HFFc6 (cell line): ENCODE data around the gene EME1. TPM values are rescaled to one million over a fixed set of nuclear protein-coding genes. Genes with fewer than 3 reads are reported as not detected.
"Not testable (repeated sequence)": the region's sequence is repeated elsewhere in the genome, so short reads cannot be mapped to it uniquely, and the experiment has no call there.

Experiments
- DNase-seq: peaks from one replicate; pipeline ENCODE4 v3.0.0-alpha.2; 2018
- H3K27ac Mint-ChIP-seq: 2 replicates; pipeline ENCODE4 v1.8.0; 2020; ENCODE audit warnings: mild to moderate bottlenecking, mixed read lengths
- H3K27me3 Mint-ChIP-seq: 2 replicates; pipeline ENCODE4 v1.8.0; 2021; ENCODE audit warnings: mild to moderate bottlenecking, moderate library complexity, mixed read lengths; ENCODE audit not compliant: insufficient read depth
- H3K36me3 Mint-ChIP-seq: 2 replicates; pipeline ENCODE4 v1.8.0; 2021; ENCODE audit warnings: low read depth, mixed read lengths
- H3K4me1 Mint-ChIP-seq: 2 replicates; pipeline ENCODE4 v1.8.0; 2020; ENCODE audit warnings: low read depth, mixed read lengths
- H3K4me3 Mint-ChIP-seq: 2 replicates; pipeline ENCODE4 v1.8.0; 2020; ENCODE audit warnings: mild to moderate bottlenecking, moderate library complexity, mixed read lengths
- H3K9me3 Mint-ChIP-seq: 2 replicates; pipeline ENCODE4 v1.8.0; 2020; ENCODE audit warnings: mild to moderate bottlenecking, mixed read lengths
- total RNA-seq, 6 experiments: library from RNA; stranded (reverse); fragmentation: NEBNext Ultra II Directional; extraction: Animal tissue kit (Norgen Biotek cat#: 25700); gene quantifications; 2 replicates in 1 of 6; 3 replicates in 5 of 6; pipeline ENCODE4 v1.2.3, GENCODE V29; 2021
- TF ChIP-seq, protein P1 (sequence below): fragments of 200-600 bp; sonication (generic); IDR thresholded peaks from 2 replicates; pipeline ENCODE4 v1.5.0; 2021; ENCODE audit warnings: antibody characterized with exemption, mild to moderate bottlenecking

EME1 gene
- total RNA-seq, 6 experiments from 2014 or later: 3.3 to 7.7 (median 6.5) TPM

DNA sequence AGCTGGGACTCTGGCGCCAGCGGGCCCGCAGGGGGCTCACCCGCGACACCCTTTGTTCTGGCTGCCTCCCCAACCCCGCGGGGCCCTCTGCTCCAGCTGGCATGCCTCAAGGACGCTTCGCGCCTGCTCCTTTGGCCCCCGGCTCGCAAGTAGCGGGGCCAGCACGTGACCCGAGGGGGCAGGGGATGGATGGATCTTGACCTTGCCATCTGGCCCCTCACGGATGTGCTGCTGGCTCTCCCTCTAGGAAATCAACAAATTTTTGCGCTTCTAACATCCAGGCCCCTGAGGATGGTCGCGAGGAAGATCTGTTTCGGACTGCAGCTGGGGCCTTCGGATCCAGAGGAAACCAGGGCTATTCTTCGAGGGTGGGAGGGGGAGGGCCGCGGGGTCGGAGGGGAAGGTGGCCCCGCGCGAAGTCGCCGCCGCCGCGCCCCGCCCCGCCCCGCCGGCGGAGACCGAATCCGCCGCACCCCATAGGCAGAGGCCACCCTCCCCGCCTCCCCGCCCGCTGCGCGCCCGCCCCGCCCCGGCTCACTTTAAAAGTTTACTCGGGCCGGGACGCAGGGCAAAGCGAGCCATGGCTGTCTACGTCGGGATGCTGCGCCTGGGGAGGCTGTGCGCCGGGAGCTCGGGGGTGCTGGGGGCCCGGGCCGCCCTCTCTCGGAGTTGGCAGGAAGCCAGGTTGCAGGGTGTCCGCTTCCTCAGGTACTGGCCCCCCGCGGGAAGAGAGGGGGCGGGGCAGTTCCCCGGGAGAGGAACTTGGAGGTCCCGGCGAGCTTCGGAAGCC, 52.8 kb downstream of the EME1 start, which contains the start of gene ACSF2:
TSS of gene ACSF2 (plus strand) at position 537 of the 790 bp plus-strand sequence. CDS start at position 581, 44 bp downstream.
- TF ChIP-seq, protein P1, sequence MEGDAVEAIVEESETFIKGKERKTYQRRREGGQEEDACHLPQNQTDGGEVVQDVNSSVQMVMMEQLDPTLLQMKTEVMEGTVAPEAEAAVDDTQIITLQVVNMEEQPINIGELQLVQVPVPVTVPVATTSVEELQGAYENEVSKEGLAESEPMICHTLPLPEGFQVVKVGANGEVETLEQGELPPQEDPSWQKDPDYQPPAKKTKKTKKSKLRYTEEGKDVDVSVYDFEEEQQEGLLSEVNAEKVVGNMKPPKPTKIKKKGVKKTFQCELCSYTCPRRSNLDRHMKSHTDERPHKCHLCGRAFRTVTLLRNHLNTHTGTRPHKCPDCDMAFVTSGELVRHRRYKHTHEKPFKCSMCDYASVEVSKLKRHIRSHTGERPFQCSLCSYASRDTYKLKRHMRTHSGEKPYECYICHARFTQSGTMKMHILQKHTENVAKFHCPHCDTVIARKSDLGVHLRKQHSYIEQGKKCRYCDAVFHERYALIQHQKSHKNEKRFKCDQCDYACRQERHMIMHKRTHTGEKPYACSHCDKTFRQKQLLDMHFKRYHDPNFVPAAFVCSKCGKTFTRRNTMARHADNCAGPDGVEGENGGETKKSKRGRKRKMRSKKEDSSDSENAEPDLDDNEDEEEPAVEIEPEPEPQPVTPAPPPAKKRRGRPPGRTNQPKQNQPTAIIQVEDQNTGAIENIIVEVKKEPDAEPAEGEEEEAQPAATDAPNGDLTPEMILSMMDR: no peak
- H3K4me3 Mint-ChIP-seq: peak within 1 kb of the TSS; percentile 88
- peaks cover 8% of the 10 kb centered on the region; the same call in 1 of the 2 replicates for H3K36me3 Mint-ChIP-seq
- peak; percentile 38 for DNase-seq
- no peaks in the 10 kb centered on the region for H3K27me3 Mint-ChIP-seq
- peak within 1 kb of the TSS; percentile 90 for H3K27ac Mint-ChIP-seq
- H3K4me1 Mint-ChIP-seq: peaks cover 56% of the 10 kb centered on the region
- H3K9me3 Mint-ChIP-seq: no peaks in the 10 kb centered on the region

DNA sequence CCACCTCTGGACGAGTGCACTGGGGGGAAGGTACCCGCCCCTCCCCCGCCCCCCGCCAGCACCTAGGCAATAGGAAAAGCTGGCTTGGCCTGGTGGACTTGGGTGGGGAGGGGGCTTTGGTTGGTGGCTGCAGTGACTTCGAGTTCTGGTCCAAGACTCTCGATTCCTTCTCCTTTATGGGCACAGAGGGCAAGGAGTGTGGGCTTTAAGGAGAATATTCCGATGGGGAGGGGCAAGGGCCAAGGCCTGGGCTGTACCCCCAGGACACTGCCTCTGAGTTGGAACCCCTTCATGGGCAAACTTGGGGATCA, 53.4 kb downstream of the EME1 start:
- Mint-ChIP-seq H3K4me3 (peak overlapping the region; percentile 88), H3K27ac (peak overlapping the region; percentile 76), H3K9me3 (no peaks in the 10 kb centered on the region), H3K27me3 (no peaks in the 10 kb centered on the region), H3K4me1 (peaks cover 57% of the 10 kb centered on the region), H3K36me3 (peaks cover 8% of the 10 kb centered on the region; the same call in 1 of the 2 replicates)
- DNase-seq: no peak
- TF ChIP-seq, protein P1: no peak

DNA sequence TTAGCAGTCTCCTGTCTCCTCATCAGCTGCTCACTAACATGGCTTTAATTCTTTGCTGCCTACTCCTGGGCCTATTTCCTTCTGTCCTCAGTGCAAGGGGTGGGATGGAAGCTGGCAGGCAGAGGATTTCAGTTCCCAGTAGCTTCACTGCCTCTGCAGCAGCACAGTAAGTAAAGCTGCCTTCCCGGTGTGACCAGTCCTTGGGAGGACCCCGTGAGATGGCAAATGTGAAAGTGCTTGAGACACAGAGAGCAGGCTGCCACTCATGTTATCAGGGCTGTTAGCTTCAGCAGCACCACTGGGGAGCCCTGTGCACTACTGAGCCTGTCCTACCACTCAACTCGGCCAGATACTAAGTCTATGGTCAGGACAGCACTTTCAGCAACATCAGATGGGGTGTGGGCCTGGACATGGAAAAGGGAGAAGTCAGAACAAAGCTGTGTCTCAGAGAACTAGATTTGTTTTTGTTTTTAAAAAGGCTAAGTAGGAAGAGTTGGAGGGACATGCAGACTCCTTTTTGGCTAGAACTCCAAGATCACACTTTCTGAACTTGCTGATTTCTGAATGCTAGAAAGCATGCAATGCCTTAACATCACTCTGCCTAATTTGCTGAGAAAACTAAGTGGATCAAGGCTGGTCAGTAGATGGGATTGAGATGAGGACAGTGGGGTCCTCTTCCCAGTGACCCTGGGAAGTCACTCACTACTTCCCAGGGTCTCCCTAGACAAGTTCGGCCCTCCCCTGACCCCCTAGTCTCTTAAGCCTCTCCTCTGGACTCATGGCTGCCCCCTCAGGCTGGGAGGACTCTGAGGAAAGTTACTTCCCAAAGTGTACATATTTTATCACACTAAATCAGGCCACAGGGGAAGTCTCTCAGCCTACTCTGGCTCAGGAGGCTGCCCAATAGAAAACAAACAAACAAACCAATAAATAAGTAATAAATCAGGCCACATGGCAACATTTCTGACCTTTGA, 54.1 kb downstream of the EME1 start:
- Mint-ChIP-seq H3K4me1 (peaks cover 52% of the 10 kb centered on the region), H3K36me3 (peaks cover 8% of the 10 kb centered on the region; the same call in 1 of the 2 replicates), H3K27me3 (no peaks in the 10 kb centered on the region), H3K4me3 (peak overlapping the region; percentile 88), H3K9me3 (no peaks in the 10 kb centered on the region), H3K27ac (peak overlapping the region; percentile 76)
- peak; percentile 10 for DNase-seq
- TF ChIP-seq, protein P1: peak; percentile 36

DNA sequence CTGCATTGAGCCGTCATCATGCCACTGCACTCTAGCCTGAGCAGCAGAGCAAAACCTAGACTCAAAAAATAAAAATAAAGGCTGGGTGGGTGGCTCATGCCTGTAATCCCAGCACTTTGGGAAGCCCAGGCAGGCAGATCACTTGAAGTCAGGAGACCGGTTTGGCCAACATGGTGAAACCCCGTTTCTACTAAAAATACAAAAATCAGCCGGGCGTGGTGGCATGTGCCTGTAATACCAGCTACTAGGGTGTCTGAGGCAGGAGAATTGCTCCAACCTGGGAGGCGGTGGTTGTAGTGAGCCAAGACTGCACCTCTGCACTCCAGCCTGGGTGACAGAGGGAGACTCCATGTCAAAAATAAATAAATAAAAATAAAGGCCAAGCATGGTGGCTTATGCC, 55.1 kb downstream of the EME1 start:
- H3K27ac Mint-ChIP-seq, H3K27me3 Mint-ChIP-seq, H3K36me3 Mint-ChIP-seq, H3K4me3 Mint-ChIP-seq, H3K9me3 Mint-ChIP-seq, DNase-seq: not testable (repeated sequence)
- peaks cover 52% of the 10 kb centered on the region for H3K4me1 Mint-ChIP-seq

DNA sequence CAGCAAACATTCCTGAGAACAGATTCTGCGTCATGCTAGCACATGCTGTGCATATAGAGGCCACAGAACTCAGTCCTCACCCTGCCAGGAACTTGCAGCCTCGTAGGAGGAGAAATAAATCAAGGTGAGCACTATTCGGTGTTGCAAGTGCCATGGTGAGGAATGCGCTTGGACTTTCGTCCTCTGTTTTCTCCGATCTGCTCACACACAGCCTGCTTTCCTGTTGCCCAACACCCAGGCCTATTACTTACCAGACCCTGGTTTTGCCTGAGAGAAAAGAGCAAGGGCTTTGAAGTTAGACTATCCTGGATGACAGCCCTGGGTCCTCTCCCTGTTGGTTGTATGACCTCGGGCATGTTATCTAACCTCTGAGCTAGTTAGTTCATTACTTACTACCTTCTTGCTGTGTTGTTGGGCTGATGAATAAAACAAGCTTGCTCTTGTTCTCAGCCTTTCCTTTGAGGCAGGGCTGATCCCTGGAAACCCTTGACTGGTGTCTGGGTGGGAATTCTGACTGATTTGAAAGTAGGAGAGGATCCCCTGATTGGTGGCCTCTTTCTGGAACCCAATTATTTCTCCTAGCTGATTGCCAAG, 55.9 kb downstream of the EME1 start:
- Mint-ChIP-seq H3K4me3 (no peak overlapping the region), H3K27ac (no peak overlapping the region), H3K9me3 (no peaks in the 10 kb centered on the region), H3K27me3 (no peaks in the 10 kb centered on the region), H3K4me1 (peaks cover 44% of the 10 kb centered on the region), H3K36me3 (peaks cover 8% of the 10 kb centered on the region; the same call in 1 of the 2 replicates)
- TF ChIP-seq, protein P1: no peak
- DNase-seq: no peak
